Measurements from ENCODE around the gene TMPO. TPM values are rescaled to one million over a fixed set of nuclear protein-coding genes. Genes with fewer than 3 reads are reported as not detected.
"Not testable (repeated sequence)": the region's sequence is repeated elsewhere in the genome, so short reads cannot be mapped to it uniquely, and the experiment has no call there.

Gene TMPO
- total and polyA plus RNA-seq, 4 donors: 10.9 to 175 (median 43.9) TPM

DNA sequence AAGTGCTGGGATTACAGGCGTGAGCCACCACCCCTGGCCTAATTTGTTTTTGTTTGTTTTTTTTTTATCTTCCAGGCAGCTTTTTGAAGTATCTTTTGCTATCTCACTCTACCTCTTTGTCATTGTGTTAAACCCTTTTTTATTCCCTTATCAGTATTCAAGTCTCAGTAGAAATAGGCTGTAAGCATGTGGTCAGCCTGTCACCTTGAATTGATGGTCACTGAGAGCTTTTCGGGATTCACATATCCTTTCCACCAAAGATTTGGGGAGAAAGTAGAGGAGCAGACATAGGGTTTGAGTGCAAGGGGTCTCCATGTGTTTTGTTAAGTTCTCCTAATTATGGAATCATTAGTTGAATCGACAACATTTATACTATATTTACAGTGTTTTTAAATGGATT is 36.4 kb downstream of the TMPO start:
- Histone ChIP-seq H3K9ac (ENCODE audit: low read depth in 1 of 2, low read length in 2 of 2) (no peak overlapping the region), H3K36me3 (ENCODE audit: control insufficient read depth in 4 of 4, insufficient read depth in 3 of 4, low read depth in 1 of 4, low read length in 3 of 4) (peaks cover 0 to 23% (median 14%) of the 10 kb centered on the region in 4 donors), H3K4me3 (ENCODE audit: low read depth in 1 of 3, low read length in 3 of 3) (no peak overlapping the region), H3K4me1 (ENCODE audit: control insufficient read depth in 4 of 4, insufficient read depth in 4 of 4, low read length in 3 of 4) (no peaks in the 10 kb centered on the region), H3K27ac (ENCODE audit: low read depth in 1 of 2, low read length in 2 of 2) (no peak overlapping the region), H3K27me3 (ENCODE audit: control insufficient read depth in 4 of 4, insufficient read depth in 4 of 4, low read length in 3 of 4) (no peaks in the 10 kb centered on the region), H3K9me3 (ENCODE audit: control insufficient read depth in 4 of 4, low read length in 3 of 4) (no peaks in the 10 kb centered on the region)
- TF ChIP-seq HNF4G (IDR thresholded peaks at IDR 0.05): no peak
- TF ChIP-seq EGR1 (IDR thresholded peaks at IDR 0.05; ENCODE audit: low read depth in 2 of 2): no peak
- TF ChIP-seq, protein P1, sequence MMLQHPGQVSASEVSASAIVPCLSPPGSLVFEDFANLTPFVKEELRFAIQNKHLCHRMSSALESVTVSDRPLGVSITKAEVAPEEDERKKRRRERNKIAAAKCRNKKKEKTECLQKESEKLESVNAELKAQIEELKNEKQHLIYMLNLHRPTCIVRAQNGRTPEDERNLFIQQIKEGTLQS (IDR thresholded peaks at IDR 0.05): no peak
- TF ChIP-seq, protein P2, sequence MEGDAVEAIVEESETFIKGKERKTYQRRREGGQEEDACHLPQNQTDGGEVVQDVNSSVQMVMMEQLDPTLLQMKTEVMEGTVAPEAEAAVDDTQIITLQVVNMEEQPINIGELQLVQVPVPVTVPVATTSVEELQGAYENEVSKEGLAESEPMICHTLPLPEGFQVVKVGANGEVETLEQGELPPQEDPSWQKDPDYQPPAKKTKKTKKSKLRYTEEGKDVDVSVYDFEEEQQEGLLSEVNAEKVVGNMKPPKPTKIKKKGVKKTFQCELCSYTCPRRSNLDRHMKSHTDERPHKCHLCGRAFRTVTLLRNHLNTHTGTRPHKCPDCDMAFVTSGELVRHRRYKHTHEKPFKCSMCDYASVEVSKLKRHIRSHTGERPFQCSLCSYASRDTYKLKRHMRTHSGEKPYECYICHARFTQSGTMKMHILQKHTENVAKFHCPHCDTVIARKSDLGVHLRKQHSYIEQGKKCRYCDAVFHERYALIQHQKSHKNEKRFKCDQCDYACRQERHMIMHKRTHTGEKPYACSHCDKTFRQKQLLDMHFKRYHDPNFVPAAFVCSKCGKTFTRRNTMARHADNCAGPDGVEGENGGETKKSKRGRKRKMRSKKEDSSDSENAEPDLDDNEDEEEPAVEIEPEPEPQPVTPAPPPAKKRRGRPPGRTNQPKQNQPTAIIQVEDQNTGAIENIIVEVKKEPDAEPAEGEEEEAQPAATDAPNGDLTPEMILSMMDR (IDR thresholded peaks at IDR 0.05; ENCODE audit: low read depth, low read length, missing input control): no peak
- no peak for TF ChIP-seq TAF1 (conservative IDR thresholded peaks at IDR 0.05)
- TF ChIP-seq YY1 (IDR thresholded peaks at IDR 0.05): no peak
- TF ChIP-seq, protein P3, sequence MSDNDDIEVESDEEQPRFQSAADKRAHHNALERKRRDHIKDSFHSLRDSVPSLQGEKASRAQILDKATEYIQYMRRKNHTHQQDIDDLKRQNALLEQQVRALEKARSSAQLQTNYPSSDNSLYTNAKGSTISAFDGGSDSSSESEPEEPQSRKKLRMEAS (IDR thresholded peaks at IDR 0.05): no peak
- TF ChIP-seq, protein P4, sequence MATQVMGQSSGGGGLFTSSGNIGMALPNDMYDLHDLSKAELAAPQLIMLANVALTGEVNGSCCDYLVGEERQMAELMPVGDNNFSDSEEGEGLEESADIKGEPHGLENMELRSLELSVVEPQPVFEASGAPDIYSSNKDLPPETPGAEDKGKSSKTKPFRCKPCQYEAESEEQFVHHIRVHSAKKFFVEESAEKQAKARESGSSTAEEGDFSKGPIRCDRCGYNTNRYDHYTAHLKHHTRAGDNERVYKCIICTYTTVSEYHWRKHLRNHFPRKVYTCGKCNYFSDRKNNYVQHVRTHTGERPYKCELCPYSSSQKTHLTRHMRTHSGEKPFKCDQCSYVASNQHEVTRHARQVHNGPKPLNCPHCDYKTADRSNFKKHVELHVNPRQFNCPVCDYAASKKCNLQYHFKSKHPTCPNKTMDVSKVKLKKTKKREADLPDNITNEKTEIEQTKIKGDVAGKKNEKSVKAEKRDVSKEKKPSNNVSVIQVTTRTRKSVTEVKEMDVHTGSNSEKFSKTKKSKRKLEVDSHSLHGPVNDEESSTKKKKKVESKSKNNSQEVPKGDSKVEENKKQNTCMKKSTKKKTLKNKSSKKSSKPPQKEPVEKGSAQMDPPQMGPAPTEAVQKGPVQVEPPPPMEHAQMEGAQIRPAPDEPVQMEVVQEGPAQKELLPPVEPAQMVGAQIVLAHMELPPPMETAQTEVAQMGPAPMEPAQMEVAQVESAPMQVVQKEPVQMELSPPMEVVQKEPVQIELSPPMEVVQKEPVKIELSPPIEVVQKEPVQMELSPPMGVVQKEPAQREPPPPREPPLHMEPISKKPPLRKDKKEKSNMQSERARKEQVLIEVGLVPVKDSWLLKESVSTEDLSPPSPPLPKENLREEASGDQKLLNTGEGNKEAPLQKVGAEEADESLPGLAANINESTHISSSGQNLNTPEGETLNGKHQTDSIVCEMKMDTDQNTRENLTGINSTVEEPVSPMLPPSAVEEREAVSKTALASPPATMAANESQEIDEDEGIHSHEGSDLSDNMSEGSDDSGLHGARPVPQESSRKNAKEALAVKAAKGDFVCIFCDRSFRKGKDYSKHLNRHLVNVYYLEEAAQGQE (IDR thresholded peaks at IDR 0.05): no peak
- TF ChIP-seq HNF4A (conservative IDR thresholded peaks at IDR 0.05): no peak
- no peak for TF ChIP-seq NR2F2 (IDR thresholded peaks at IDR 0.05)
- TF ChIP-seq RAD21 (IDR thresholded peaks at IDR 0.05): no peak
- TF ChIP-seq GABPA (IDR thresholded peaks at IDR 0.05 in 1 of 2, conservative IDR thresholded peaks at IDR 0.05 in 1 of 2): no peak
- TF ChIP-seq, protein P5, sequence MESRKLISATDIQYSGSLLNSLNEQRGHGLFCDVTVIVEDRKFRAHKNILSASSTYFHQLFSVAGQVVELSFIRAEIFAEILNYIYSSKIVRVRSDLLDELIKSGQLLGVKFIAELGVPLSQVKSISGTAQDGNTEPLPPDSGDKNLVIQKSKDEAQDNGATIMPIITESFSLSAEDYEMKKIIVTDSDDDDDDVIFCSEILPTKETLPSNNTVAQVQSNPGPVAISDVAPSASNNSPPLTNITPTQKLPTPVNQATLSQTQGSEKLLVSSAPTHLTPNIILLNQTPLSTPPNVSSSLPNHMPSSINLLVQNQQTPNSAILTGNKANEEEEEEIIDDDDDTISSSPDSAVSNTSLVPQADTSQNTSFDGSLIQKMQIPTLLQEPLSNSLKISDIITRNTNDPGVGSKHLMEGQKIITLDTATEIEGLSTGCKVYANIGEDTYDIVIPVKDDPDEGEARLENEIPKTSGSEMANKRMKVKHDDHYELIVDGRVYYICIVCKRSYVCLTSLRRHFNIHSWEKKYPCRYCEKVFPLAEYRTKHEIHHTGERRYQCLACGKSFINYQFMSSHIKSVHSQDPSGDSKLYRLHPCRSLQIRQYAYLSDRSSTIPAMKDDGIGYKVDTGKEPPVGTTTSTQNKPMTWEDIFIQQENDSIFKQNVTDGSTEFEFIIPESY (IDR thresholded peaks at IDR 0.05): no peak
- no peak for TF ChIP-seq FOXA1 (IDR thresholded peaks at IDR 0.05)
- no peak for TF ChIP-seq FOXA2 (IDR thresholded peaks at IDR 0.05)
- no peak for TF ChIP-seq SP1 (IDR thresholded peaks at IDR 0.05)
- TF ChIP-seq RXRA (IDR thresholded peaks at IDR 0.05): no peak
- no peak for DNase-seq (ENCODE audit: low spot score)
- 98% methylated on average over 3 of the region's 3 CpGs for WGBS

DNA sequence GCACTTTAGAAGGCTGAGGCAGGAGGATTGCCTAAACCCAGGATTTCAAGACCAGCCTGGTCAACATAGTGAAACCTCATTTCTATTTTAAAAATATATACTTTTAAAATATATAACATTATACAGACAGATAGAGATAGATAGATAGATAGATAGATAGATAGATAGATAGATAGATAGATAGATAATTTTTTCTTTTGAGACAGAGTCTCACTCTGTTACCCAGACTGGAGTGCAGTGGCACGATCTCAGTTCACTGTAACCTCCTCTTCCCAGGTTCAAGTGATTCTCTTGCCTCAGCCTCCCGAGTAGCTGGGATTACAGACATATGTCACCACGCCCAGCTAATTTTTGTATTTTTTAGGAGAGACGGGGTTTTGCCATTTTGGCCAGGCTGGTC is 42.7 kb downstream of the TMPO start:
- not testable (repeated sequence) for H3K9ac ChIP-seq (ENCODE audit: low read depth in 1 of 2, low read length in 2 of 2); H3K36me3 ChIP-seq (ENCODE audit: control insufficient read depth in 4 of 4, insufficient read depth in 3 of 4, low read depth in 1 of 4, low read length in 3 of 4); H3K4me1 ChIP-seq (ENCODE audit: control insufficient read depth in 4 of 4, insufficient read depth in 4 of 4, low read length in 3 of 4); H3K4me3 ChIP-seq (ENCODE audit: low read depth in 1 of 3, low read length in 3 of 3); H3K27ac ChIP-seq (ENCODE audit: low read depth in 1 of 2, low read length in 2 of 2); H3K9me3 ChIP-seq (ENCODE audit: control insufficient read depth in 4 of 4, low read length in 3 of 4); DNase-seq (ENCODE audit: low spot score); H3K27me3 ChIP-seq (ENCODE audit: control insufficient read depth in 4 of 4, insufficient read depth in 4 of 4, low read length in 3 of 4)
- WGBS: 91% methylated on average over 4 of the region's 4 CpGs
